NCI-H774 (cell line): ENCODE data around the gene AKR1D1.

ENCODE experiments used
- DNase-seq: peaks from one replicate; lab custom pipeline; 2025; lab: John Stamatoyannopoulos, UW

Gene AKR1D1

GRCh38 chr7:138166681-138167080 lies 90.4 kb downstream of the AKR1D1 start:
- no peak for DNase-seq

DNA sequence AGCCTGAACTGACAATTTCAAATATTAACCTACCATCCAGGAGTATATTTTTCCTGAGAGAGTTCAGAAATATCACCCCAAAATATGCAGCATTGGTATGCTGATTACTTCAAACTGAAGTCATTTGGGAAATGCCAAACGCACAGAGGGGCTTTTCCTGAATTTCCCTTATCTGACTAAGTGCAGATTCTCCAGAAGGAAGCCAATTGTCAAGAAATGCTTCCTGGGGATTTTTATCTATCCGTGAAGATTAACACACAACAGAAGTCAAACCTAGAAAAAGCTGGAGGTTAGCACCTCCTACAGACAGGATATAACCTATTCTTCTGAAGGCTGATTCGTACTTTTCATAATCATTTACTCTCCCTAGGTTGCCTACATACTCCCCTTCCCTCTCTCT lies 91.0 kb downstream of the AKR1D1 start:
- DNase-seq = no peak

GRCh38 chr7:138167869-138168296 lies 91.6 kb downstream of the AKR1D1 start:
- DNase-seq = no peak
